Panc1 (cell line): ENCODE results near the gene DIAPH2.

ENCODE experiments used
- POLR2AphosphoS5 ChIP-seq: IDR thresholded peaks from 2 replicates; pipeline ENCODE4 v1.6.1; 2012; ENCODE audit warnings: mild to moderate bottlenecking, low read depth, low read length, moderate library complexity
- SIN3A ChIP-seq: IDR thresholded peaks from 2 replicates; pipeline ENCODE4 v1.6.1; 2012; ENCODE audit warnings: low read depth, mild to moderate bottlenecking, low read length, moderate library complexity, borderline replicate concordance; ENCODE audit not compliant: insufficient read depth
- TCF7L2 ChIP-seq: IDR thresholded peaks from 2 replicates; pipeline ENCODE4 v1.6.1; 2011; ENCODE audit warnings: mild to moderate bottlenecking, low read depth, low read length, inconsistent platforms
- TF ChIP-seq, protein P1 (sequence below): fragments of 450-650 bp; IDR thresholded peaks from 2 replicates; pipeline ENCODE4 v1.5.1; 2017; ENCODE audit warnings: mild to moderate bottlenecking
- TF ChIP-seq, protein P2 (sequence below), 2 experiments: IDR thresholded peaks; 2 replicates each; pipeline ENCODE4 v1.6.1; 2011 to 2012; ENCODE audit warnings: low read depth in 2 of 2, control low read depth in 1 of 2, low read length in 1 of 2, mild to moderate bottlenecking in 1 of 2, moderate library complexity in 1 of 2; ENCODE audit not compliant: insufficient read depth in 1 of 2

DNA sequence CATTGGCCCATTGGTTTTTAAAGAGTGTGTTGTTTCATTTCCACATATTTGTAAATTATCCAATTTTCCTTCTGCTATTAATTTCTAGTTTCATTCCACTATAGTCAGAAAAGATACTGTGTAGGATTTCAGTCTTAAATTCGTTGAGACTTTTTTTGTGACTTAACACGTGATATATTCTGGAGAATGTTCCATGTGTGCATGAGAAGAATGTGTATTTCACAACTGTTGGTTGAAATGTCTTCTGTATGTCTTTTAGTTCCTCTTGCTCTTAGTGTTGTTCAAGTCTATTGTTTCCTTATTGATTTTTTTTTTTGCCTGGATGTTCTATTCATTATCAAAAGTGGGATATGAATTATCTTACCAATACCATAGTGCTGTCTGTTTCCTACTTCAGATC lies 806.0 kb downstream of the DIAPH2 start:
- no peak for TF ChIP-seq TCF7L2
- TF ChIP-seq, protein P1, sequence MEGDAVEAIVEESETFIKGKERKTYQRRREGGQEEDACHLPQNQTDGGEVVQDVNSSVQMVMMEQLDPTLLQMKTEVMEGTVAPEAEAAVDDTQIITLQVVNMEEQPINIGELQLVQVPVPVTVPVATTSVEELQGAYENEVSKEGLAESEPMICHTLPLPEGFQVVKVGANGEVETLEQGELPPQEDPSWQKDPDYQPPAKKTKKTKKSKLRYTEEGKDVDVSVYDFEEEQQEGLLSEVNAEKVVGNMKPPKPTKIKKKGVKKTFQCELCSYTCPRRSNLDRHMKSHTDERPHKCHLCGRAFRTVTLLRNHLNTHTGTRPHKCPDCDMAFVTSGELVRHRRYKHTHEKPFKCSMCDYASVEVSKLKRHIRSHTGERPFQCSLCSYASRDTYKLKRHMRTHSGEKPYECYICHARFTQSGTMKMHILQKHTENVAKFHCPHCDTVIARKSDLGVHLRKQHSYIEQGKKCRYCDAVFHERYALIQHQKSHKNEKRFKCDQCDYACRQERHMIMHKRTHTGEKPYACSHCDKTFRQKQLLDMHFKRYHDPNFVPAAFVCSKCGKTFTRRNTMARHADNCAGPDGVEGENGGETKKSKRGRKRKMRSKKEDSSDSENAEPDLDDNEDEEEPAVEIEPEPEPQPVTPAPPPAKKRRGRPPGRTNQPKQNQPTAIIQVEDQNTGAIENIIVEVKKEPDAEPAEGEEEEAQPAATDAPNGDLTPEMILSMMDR, result no peak
- no peak for TF ChIP-seq POLR2AphosphoS5
- TF ChIP-seq SIN3A, result no peak
- TF ChIP-seq, protein P2, sequence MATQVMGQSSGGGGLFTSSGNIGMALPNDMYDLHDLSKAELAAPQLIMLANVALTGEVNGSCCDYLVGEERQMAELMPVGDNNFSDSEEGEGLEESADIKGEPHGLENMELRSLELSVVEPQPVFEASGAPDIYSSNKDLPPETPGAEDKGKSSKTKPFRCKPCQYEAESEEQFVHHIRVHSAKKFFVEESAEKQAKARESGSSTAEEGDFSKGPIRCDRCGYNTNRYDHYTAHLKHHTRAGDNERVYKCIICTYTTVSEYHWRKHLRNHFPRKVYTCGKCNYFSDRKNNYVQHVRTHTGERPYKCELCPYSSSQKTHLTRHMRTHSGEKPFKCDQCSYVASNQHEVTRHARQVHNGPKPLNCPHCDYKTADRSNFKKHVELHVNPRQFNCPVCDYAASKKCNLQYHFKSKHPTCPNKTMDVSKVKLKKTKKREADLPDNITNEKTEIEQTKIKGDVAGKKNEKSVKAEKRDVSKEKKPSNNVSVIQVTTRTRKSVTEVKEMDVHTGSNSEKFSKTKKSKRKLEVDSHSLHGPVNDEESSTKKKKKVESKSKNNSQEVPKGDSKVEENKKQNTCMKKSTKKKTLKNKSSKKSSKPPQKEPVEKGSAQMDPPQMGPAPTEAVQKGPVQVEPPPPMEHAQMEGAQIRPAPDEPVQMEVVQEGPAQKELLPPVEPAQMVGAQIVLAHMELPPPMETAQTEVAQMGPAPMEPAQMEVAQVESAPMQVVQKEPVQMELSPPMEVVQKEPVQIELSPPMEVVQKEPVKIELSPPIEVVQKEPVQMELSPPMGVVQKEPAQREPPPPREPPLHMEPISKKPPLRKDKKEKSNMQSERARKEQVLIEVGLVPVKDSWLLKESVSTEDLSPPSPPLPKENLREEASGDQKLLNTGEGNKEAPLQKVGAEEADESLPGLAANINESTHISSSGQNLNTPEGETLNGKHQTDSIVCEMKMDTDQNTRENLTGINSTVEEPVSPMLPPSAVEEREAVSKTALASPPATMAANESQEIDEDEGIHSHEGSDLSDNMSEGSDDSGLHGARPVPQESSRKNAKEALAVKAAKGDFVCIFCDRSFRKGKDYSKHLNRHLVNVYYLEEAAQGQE (IDR thresholded peaks at IDR 0.05; ENCODE audit: insufficient read depth in 1 of 2, low read depth in 2 of 2, low read length in 1 of 2), result no peak
